Measurements from ENCODE around the gene PREX1. TPM values are rescaled to one million over a fixed set of nuclear protein-coding genes. Genes with fewer than 3 reads are reported as not detected.

Gene PREX1
- total and polyA plus RNA-seq, 12 donors = 10.1 to 85.1 (median 42.9) TPM

DNA sequence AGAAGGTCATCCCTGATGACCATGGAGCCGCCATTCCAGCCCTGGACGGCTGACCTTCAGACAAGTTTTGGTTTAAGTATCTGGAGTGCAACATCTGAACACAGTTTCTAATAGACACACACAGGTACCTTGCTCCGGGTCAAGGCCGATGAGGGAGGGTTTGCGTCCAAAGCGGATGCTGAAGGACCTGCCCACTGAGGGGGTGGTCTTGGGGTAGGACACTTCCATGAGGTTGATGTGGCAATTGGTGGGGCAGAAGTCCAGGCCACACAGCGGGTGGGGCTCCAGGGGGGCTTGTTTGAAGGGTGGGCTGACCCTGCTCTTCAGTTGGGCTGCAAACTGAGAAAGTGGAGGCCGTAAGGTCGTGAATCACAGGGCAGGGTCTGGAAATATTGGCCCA is 177.9 kb downstream of the PREX1 start:
- Histone ChIP-seq H3K36me3 (replicated peaks in 1 of 2) (peaks cover 0 to 77% of the 10 kb centered on the region in 2 donors), H3K9me3 (replicated peaks in 1 of 3) (no peaks in the 10 kb centered on the region), H3K4me3 (no peak overlapping the region), H3K27me3 (no peaks in the 10 kb centered on the region), H3K4me1 (replicated peaks in 1 of 2) (peaks cover 10 to 20% of the 10 kb centered on the region in 2 donors), H3K27ac (no peak overlapping the region)
- 90 to 96% (median 95%) methylated on average over 8 to 9 of the region's 9 CpGs for WGBS, 4 donors
- no peak for TF ChIP-seq POLR2A (IDR thresholded peaks at IDR 0.05)
- TF ChIP-seq, protein P1, sequence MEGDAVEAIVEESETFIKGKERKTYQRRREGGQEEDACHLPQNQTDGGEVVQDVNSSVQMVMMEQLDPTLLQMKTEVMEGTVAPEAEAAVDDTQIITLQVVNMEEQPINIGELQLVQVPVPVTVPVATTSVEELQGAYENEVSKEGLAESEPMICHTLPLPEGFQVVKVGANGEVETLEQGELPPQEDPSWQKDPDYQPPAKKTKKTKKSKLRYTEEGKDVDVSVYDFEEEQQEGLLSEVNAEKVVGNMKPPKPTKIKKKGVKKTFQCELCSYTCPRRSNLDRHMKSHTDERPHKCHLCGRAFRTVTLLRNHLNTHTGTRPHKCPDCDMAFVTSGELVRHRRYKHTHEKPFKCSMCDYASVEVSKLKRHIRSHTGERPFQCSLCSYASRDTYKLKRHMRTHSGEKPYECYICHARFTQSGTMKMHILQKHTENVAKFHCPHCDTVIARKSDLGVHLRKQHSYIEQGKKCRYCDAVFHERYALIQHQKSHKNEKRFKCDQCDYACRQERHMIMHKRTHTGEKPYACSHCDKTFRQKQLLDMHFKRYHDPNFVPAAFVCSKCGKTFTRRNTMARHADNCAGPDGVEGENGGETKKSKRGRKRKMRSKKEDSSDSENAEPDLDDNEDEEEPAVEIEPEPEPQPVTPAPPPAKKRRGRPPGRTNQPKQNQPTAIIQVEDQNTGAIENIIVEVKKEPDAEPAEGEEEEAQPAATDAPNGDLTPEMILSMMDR (IDR thresholded peaks at IDR 0.05) = no peak
- DNase-seq = no peak
- intact Hi-C loops (cut with DNase I) = no loop called here

DNA sequence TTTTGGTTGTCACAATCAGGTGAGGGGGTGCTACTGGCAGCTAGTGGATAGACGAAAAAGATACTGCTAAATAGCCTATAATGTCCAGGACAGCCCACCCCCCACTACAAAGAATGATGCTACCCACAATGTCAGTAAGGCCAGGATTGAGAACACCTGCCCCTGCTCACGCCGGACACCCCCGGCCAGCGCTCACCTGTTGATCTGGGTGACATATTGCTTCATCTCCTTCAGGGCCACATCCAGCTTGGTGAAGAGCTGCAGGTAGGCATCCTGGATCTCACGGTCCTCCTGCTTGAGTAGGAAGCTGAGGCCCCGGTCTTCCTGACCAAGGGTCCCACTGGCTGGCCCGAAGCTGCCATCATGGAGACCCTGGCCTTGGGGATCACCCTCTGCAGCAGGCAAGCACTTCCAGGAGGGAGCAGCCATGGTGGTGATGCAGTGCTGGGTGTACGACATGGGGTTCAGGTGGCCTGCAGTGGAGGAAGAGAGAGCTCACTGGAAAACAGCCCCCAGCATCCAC is 178.6 kb downstream of the PREX1 start:
- 84 to 91% (median 89%) methylated on average over 6 to 9 of the region's 9 CpGs for WGBS, 4 donors

DNA sequence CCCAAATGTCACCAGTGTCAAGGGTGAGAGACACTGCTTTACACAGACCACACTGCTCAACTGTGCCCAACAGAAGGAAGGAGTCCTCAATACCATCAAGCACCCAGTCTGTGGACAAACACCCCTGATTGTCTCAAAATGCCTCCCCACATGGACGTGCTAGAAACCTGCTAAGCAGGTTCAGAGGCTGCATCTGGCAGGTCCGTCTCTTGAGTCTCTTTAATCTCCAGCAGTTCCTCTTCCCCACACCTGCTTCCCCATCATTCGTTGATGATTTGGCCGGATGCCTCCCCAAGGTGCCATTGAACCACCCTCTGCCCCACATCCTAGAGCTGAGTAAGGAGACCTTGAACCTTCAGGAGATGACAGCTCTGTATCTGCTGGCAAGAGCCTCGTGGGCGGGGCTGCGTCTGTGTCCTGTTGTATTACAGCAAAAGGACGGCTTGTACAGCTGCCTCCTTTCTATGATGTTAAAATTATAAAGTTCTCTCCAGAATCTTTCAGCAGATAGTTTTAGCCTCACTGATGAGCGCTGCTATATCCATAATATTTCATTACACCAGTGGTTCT is 179.2 kb downstream of the PREX1 start:
- intact Hi-C loops (cut with DNase I) = no loop called here

More for the DNA sequence above, 178.6 kb downstream of the PREX1 start:
- no peak for DNase-seq
- Histone ChIP-seq H3K4me1 (replicated peaks in 1 of 2) (peaks cover 10 to 20% of the 10 kb centered on the region in 2 donors), H3K4me3 (no peak overlapping the region), H3K9me3 (replicated peaks in 1 of 3) (no peaks in the 10 kb centered on the region), H3K27ac (no peak overlapping the region), H3K36me3 (replicated peaks in 1 of 2) (peaks cover 0 to 77% of the 10 kb centered on the region in 2 donors), H3K27me3 (no peaks in the 10 kb centered on the region)
- intact Hi-C loops (cut with DNase I) = no loop called here
- TF ChIP-seq, protein P1 (IDR thresholded peaks at IDR 0.05) = no peak
- TF ChIP-seq POLR2A (IDR thresholded peaks at IDR 0.05) = no peak

DNA sequence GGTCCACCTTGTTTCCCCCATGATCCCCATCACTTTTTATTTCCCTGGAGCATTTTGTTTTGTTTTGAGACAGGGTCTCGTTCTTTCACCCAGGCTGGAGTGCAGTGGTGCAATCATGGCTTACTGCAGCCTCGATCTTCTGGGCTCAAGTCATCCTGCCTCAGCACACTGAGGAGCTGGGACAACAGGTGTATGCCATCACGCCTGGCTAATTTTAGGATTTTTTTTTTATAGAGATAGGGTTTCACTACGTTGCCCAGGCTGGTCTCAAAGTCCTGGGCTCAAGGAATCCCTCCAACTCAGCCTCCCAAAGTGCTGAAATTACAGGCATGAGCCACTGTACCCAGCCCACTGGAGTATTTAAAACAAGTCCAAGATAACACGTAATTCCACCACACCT is 179.9 kb downstream of the PREX1 start:
- H3K9me3 ChIP-seq (replicated peaks in 1 of 3) = no peaks in the 10 kb centered on the region
- H3K36me3 ChIP-seq (replicated peaks in 1 of 2) = peaks cover 0 to 82% of the 10 kb centered on the region in 2 donors
- DNase-seq = no peak
- TF ChIP-seq, protein P1 (IDR thresholded peaks at IDR 0.05) = no peak
- no peak for TF ChIP-seq POLR2A (IDR thresholded peaks at IDR 0.05)
- no peak overlapping the region for H3K27ac ChIP-seq
- intact Hi-C loops (cut with DNase I) = no loop called here
- H3K27me3 ChIP-seq = no peaks in the 10 kb centered on the region
- H3K4me1 ChIP-seq (replicated peaks in 1 of 2) = peaks cover under 1 to 9% of the 10 kb centered on the region in 2 donors
- WGBS, 4 donors = 86 to 94% (median 92%) methylated on average over 5 of the region's 5 CpGs
- no peak overlapping the region for H3K4me3 ChIP-seq

More for the DNA sequence above, 179.2 kb downstream of the PREX1 start:
- WGBS, 4 donors = 35 to 51% (median 46%) methylated on average over 9 of the region's 9 CpGs
- no peaks in the 10 kb centered on the region for H3K9me3 ChIP-seq (replicated peaks in 1 of 3)
- peaks cover 0 to 79% of the 10 kb centered on the region in 2 donors for H3K36me3 ChIP-seq (replicated peaks in 1 of 2)
- no peaks in the 10 kb centered on the region for H3K27me3 ChIP-seq
- TF ChIP-seq, protein P1 (IDR thresholded peaks at IDR 0.05) = no peak
- no peak for TF ChIP-seq POLR2A (IDR thresholded peaks at IDR 0.05)
- H3K4me1 ChIP-seq (replicated peaks in 1 of 2) = peaks cover 7 to 16% of the 10 kb centered on the region in 2 donors
- no peak overlapping the region for H3K4me3 ChIP-seq
- peak in 6 of 7 donors; percentile 63 to 87 (median 80) for DNase-seq
- no peak overlapping the region for H3K27ac ChIP-seq

All from adrenal gland (tissue), 12 donors.